Small intestine (tissue), 7 donors: ENCODE data around the gene CDHR5. TPM values are rescaled to one million over a fixed set of nuclear protein-coding genes. Genes with fewer than 3 reads are reported as not detected.

ENCODE experiments used
- DNase-seq, 2 donors: peaks; one replicate each; pipeline versions ENCODE4 v3.0.0 to v3.0.0-alpha.2; 2013
- FAIRE-seq: peaks from 2 replicates; lab custom pipeline; 2012; peaks lifted over from hg19 to GRCh38; lab: Jason Lieb, UNC
- H3K27ac ChIP-seq, 3 donors: one replicate each; pipeline ENCODE4 v1.5.1; 2013; ENCODE audit warnings: low read length in 2 of 3, mild to moderate bottlenecking in 2 of 3, control low read depth in 1 of 3, inconsistent platforms in 1 of 3, low read depth in 1 of 3, moderate library complexity in 1 of 3
- H3K27me3 ChIP-seq, 3 donors: one replicate each; pipeline ENCODE4 v1.6.1; 2013; ENCODE audit warnings: low read length in 3 of 3, inconsistent platforms in 1 of 3; ENCODE audit not compliant: control insufficient read depth in 3 of 3, insufficient read depth in 3 of 3
- H3K36me3 ChIP-seq, 3 donors: one replicate each; pipeline ENCODE4 v1.6.1; 2013; ENCODE audit warnings: low read length in 3 of 3, inconsistent platforms in 1 of 3, low read depth in 1 of 3, mild to moderate bottlenecking in 1 of 3, moderate library complexity in 1 of 3; ENCODE audit not compliant: control insufficient read depth in 3 of 3, insufficient read depth in 2 of 3
- H3K4me1 ChIP-seq, 3 donors: one replicate each; pipeline ENCODE4 v1.6.1; 2013; ENCODE audit warnings: low read length in 2 of 3, inconsistent platforms in 1 of 3, low read depth in 1 of 3, mild to moderate bottlenecking in 1 of 3, moderate library complexity in 1 of 3; ENCODE audit not compliant: control insufficient read depth in 3 of 3, insufficient read depth in 2 of 3
- H3K4me3 ChIP-seq, 3 donors: one replicate each; pipeline ENCODE4 v1.5.1; 2013; ENCODE audit warnings: low read length in 3 of 3, control low read depth in 1 of 3, inconsistent platforms in 1 of 3, low read depth in 1 of 3, mild to moderate bottlenecking in 1 of 3, moderate library complexity in 1 of 3
- H3K9me3 ChIP-seq, 2 donors: one replicate each; pipeline ENCODE4 v1.6.1; 2013; ENCODE audit warnings: low read depth in 1 of 2, low read length in 1 of 2; ENCODE audit not compliant: control insufficient read depth in 2 of 2, insufficient read depth in 1 of 2
- WGBS, 3 donors: extraction: QIAGEN DNeasy Blood & Tissue Kit; methylation state at CpG; one replicate each; pipeline ENCODE4 v1.1.7; 2013; 5-methylcytosine and 5-hydroxymethylcytosine counted together
- polyA plus RNA-seq, 4 donors: library from polyadenylated mRNA; stranded (reverse) in 3 of 4; unstranded in 1 of 4; fragments of 200-250 nt in 3 of 4; fragments of 120-200 nt in 1 of 4; gene quantifications; one replicate each; pipeline versions ENCODE4 v1.2.1 to v1.2.3, GENCODE V29; 2013
- donor health status: healthy with polysubstance abuse.
- donor health status: control.
- donor health status: control.
- donor health status: Bipolar disorder and iron deficiency.
- donor health status: healthy.

The CDHR5 gene
- polyA plus RNA-seq, 4 donors: 112 to 1,182 (median 936) TPM

GRCh38 chr11:641806-642370 is 17.1 kb upstream of the CDHR5 start:
- H3K27ac ChIP-seq: no peak overlapping the region
- DNase-seq (no peak), FAIRE-seq (no peak)
- peaks cover 0 to 30% (median 16%) of the 10 kb centered on the region in 3 donors for H3K27me3 ChIP-seq
- peaks cover 0 to 20% (median 3%) of the 10 kb centered on the region in 3 donors for H3K4me1 ChIP-seq
- peaks cover 0 to 55% (median 0%) of the 10 kb centered on the region in 3 donors for H3K36me3 ChIP-seq
- H3K4me3 ChIP-seq: no peak overlapping the region
- peaks cover 0 to 4% of the 10 kb centered on the region in 2 donors for H3K9me3 ChIP-seq
- 94 to 95% (median 94%) methylated on average over 16 to 19 of the region's 19 CpGs for WGBS, 3 donors

GRCh38 chr11:640021-640706 is 15.4 kb upstream of the CDHR5 start:
- peaks cover 0 to 42% (median 0%) of the 10 kb centered on the region in 3 donors for H3K36me3 ChIP-seq
- no peak overlapping the region for H3K27ac ChIP-seq
- DNase-seq (no peak), FAIRE-seq (no peak)
- H3K27me3 ChIP-seq: peaks cover 0 to 45% (median 20%) of the 10 kb centered on the region in 3 donors
- WGBS, 3 donors: 31 to 72% (median 69%) methylated on average over 19 to 69 of the region's 69 CpGs
- peaks cover 0 to 4% of the 10 kb centered on the region in 2 donors for H3K9me3 ChIP-seq
- H3K4me3 ChIP-seq: no peak overlapping the region
- H3K4me1 ChIP-seq: peaks cover 0 to 25% (median 4%) of the 10 kb centered on the region in 3 donors

GRCh38 chr11:639332-639955 is 14.7 kb upstream of the CDHR5 start:
- Histone ChIP-seq H3K4me3 (peak overlapping the region in 1 of 3 donors; percentile 31), H3K9me3 (peaks cover 0 to 4% of the 10 kb centered on the region in 2 donors), H3K4me1 (peaks cover 0 to 25% (median 4%) of the 10 kb centered on the region in 3 donors), H3K27me3 (peaks cover 0 to 49% (median 20%) of the 10 kb centered on the region in 3 donors), H3K27ac (no peak overlapping the region), H3K36me3 (peaks cover 0 to 40% (median 0%) of the 10 kb centered on the region in 3 donors)
- FAIRE-seq: no peak
- WGBS, 3 donors: 9 to 30% (median 11%) methylated on average over 44 to 80 of the region's 80 CpGs
- peak in 1 of 2 donors; percentile 46 for DNase-seq

GRCh38 chr11:638631-639331 is 14.0 kb upstream of the CDHR5 start:
- DNase-seq: no peak
- Histone ChIP-seq H3K36me3 (peaks cover 0 to 34% (median 0%) of the 10 kb centered on the region in 3 donors), H3K9me3 (peaks cover 0 to 4% of the 10 kb centered on the region in 2 donors), H3K4me1 (peaks cover 0 to 25% (median 4%) of the 10 kb centered on the region in 3 donors), H3K27ac (no peak overlapping the region), H3K27me3 (peaks cover 0 to 49% (median 20%) of the 10 kb centered on the region in 3 donors), H3K4me3 (no peak overlapping the region)
- 54 to 77% (median 76%) methylated on average over 28 of the region's 28 CpGs for WGBS, 3 donors
- no peak for FAIRE-seq

- Histone ChIP-seq H3K27ac (no peak overlapping the region), H3K9me3 (peaks cover 0 to 4% of the 10 kb centered on the region in 2 donors), H3K27me3 (peaks cover 0 to 49% (median 20%) of the 10 kb centered on the region in 3 donors), H3K4me1 (peaks cover 0 to 25% (median 4%) of the 10 kb centered on the region in 3 donors), H3K36me3 (peaks cover 0 to 25% (median 0%) of the 10 kb centered on the region in 3 donors), H3K4me3 (peak overlapping the region in 1 of 3 donors; percentile 41)
- FAIRE-seq: no peak
- WGBS, 3 donors: 30 to 45% (median 37%) methylated on average over 49 to 55 of the region's 55 CpGs
- no peak for DNase-seq
Measured at GRCh38 chr11:637593-638521, 13.1 kb upstream of the CDHR5 start.

GRCh38 chr11:637333-637592 is 12.5 kb upstream of the CDHR5 start:
- 2 to 3% (median 2%) methylated on average over 13 to 34 of the region's 34 CpGs for WGBS, 3 donors
- DNase-seq (no peak), FAIRE-seq (no peak)
- H3K9me3 ChIP-seq: peaks cover 0 to 4% of the 10 kb centered on the region in 2 donors
- peaks cover 0 to 49% (median 20%) of the 10 kb centered on the region in 3 donors for H3K27me3 ChIP-seq
- peaks cover 0 to 22% (median 0%) of the 10 kb centered on the region in 3 donors for H3K36me3 ChIP-seq
- peaks cover 0 to 25% (median 4%) of the 10 kb centered on the region in 3 donors for H3K4me1 ChIP-seq
- peak overlapping the region in 1 of 3 donors; percentile 41 for H3K4me3 ChIP-seq
- H3K27ac ChIP-seq: no peak overlapping the region

GRCh38 chr11:636511-637332 is 12.0 kb upstream of the CDHR5 start, which contains the start of gene DRD4:
DRD4 (plus strand) TSS chr11:637269; CDS start chr11:637305, 36 bp downstream.
- FAIRE-seq (no peak), DNase-seq (peak in 1 of 2 donors; percentile 64)
- Histone ChIP-seq H3K4me1 (peaks cover 0 to 25% (median 4%) of the 10 kb centered on the region in 3 donors), H3K27me3 (peaks cover 0 to 49% (median 20%) of the 10 kb centered on the region in 3 donors), H3K9me3 (peaks cover 0 to 4% of the 10 kb centered on the region in 2 donors), H3K4me3 (peak within 1 kb of the TSS in 1 of 3 donors; percentile 41), H3K36me3 (peaks cover 0 to 16% (median 0%) of the 10 kb centered on the region in 3 donors), H3K27ac (no peak within 1 kb of the TSS)
- WGBS, 3 donors: 13 to 15% (median 14%) methylated on average over 72 to 100 of the region's 100 CpGs
